IMR-90 (cell line): ENCODE results near the gene CENPP. TPM values are rescaled to one million over a fixed set of nuclear protein-coding genes. Genes with fewer than 3 reads are reported as not detected.

Source experiments
- ATAC-seq: fragments of 200-7000 bp; cut with Tn5 transposase; 2 replicates; pipeline ENCODE4 v1.9.1; 2020; ENCODE audit warnings: low read depth, mild to moderate bottlenecking, moderate library complexity
- BruUV-seq: library from RNA; stranded (reverse); fragments of 400-500 nt; replicated peaks from 2 replicates; lab custom pipeline; 2021; lab: Mats Ljungman, UMichigan
- CTCF ChIA-PET: fragments of 300-600 bp; formaldehyde crosslinking; extraction: SDS; loops from one replicate; lab custom pipeline; 2021; ENCODE audit warnings: antibody characterized with exemption; lab: Yijun Ruan, JAX
- POLR2A ChIA-PET: fragments of 300-600 bp; sonication (Branson Sonifier 250); formaldehyde crosslinking; loops from one replicate; lab custom pipeline; 2022; ENCODE audit warnings: antibody characterized with exemption; ENCODE audit not compliant: unreplicated experiment; lab: Charles Lee
- DNase-seq: peaks from one replicate; pipeline ENCODE4 v3.0.0; 2013
- H2AFZ ChIP-seq: replicated peaks from 2 replicates; pipeline ENCODE3; 2013; ENCODE audit warnings: low read length, mild to moderate bottlenecking; ENCODE audit not compliant: poor library complexity
- H2AK5ac ChIP-seq: 2 replicates; pipeline ENCODE4 v1.6.1; 2013; ENCODE audit warnings: low read depth, low read length, inconsistent platforms
- H2AK9ac ChIP-seq: replicated peaks from 2 replicates; pipeline ENCODE3; 2013; ENCODE audit warnings: mild to moderate bottlenecking, low read depth, low read length, moderate library complexity; ENCODE audit not compliant: poor library complexity
- H2BK120ac ChIP-seq: 2 replicates; pipeline ENCODE4 v1.6.1; 2013; ENCODE audit warnings: low read depth, low read length, inconsistent platforms
- H2BK15ac ChIP-seq: 3 replicates; pipeline ENCODE4 v1.6.1; 2013; ENCODE audit warnings: low read depth, low read length, inconsistent platforms
- H2BK20ac ChIP-seq: 2 replicates; pipeline ENCODE4 v1.6.1; 2013; ENCODE audit warnings: low read depth, mild to moderate bottlenecking, inconsistent platforms, low read length, moderate library complexity
- H2BK5ac ChIP-seq: 2 replicates; pipeline ENCODE4 v1.6.1; 2013; ENCODE audit warnings: mild to moderate bottlenecking, low read depth, low read length, inconsistent platforms; ENCODE audit not compliant: poor library complexity, severe bottlenecking
- H3K14ac ChIP-seq: replicated peaks from 2 replicates; pipeline ENCODE4 v1.6.1; 2013; ENCODE audit warnings: low read depth, low read length, inconsistent platforms
- H3K18ac ChIP-seq: 2 replicates; pipeline ENCODE4 v1.6.1; 2013; ENCODE audit warnings: low read depth, low read length, control low read depth
- H3K23ac ChIP-seq: 2 replicates; pipeline ENCODE4 v1.6.1; 2013; ENCODE audit warnings: low read depth, low read length, inconsistent platforms
- H3K27ac ChIP-seq: 2 replicates; pipeline ENCODE4 v1.5.1; 2013; ENCODE audit warnings: mild to moderate bottlenecking, control low read depth, low read length; ENCODE audit not compliant: insufficient read depth
- H3K27me3 ChIP-seq: 2 replicates; pipeline ENCODE4 v1.6.1; 2013; ENCODE audit warnings: low read length; ENCODE audit not compliant: control insufficient read depth, insufficient read depth
- H3K36me3 ChIP-seq: 2 replicates; pipeline ENCODE4 v1.6.1; 2013; ENCODE audit warnings: low read length, mixed read lengths; ENCODE audit not compliant: control insufficient read depth, insufficient read depth
- H3K4ac ChIP-seq: 2 replicates; pipeline ENCODE4 v1.6.1; 2013; ENCODE audit warnings: low read depth, low read length, inconsistent platforms
- H3K4me1 ChIP-seq: 2 replicates; pipeline ENCODE4 v1.6.1; 2013; ENCODE audit warnings: low read length, mixed read lengths; ENCODE audit not compliant: control insufficient read depth, insufficient read depth
- H3K4me2 ChIP-seq: 2 replicates; pipeline ENCODE4 v1.6.1; 2013; ENCODE audit warnings: low read depth, mild to moderate bottlenecking, control low read depth, low read length, moderate library complexity
- H3K4me3 ChIP-seq: 2 replicates; pipeline ENCODE4 v1.5.1; 2013; ENCODE audit warnings: low read depth, mild to moderate bottlenecking, control low read depth, low read length, moderate library complexity; ENCODE audit not compliant: insufficient read depth
- H3K56ac ChIP-seq: 2 replicates; pipeline ENCODE4 v1.6.1; 2013; ENCODE audit warnings: low read length, inconsistent platforms; ENCODE audit not compliant: insufficient read depth; ENCODE audit errors: extremely low read depth
- H3K79me1 ChIP-seq, 2 experiments: 2 replicates each; pipeline ENCODE4 v1.6.1; 2013; ENCODE audit warnings: low read length in 2 of 2, inconsistent platforms in 1 of 2, low read depth in 1 of 2
- H3K9ac ChIP-seq: 2 replicates; pipeline ENCODE4 v1.6.1; 2013; ENCODE audit warnings: low read depth, low read length, control low read depth
- H3K9me1 ChIP-seq: 2 replicates; pipeline ENCODE4 v1.6.1; 2013; ENCODE audit warnings: low read length, inconsistent platforms; ENCODE audit not compliant: insufficient read depth
- H3K9me3 ChIP-seq: 2 replicates; pipeline ENCODE4 v1.6.1; 2013; ENCODE audit warnings: low read length; ENCODE audit not compliant: control insufficient read depth, insufficient read depth
- H4K20me1 ChIP-seq: 2 replicates; pipeline ENCODE4 v1.6.1; 2013; ENCODE audit warnings: low read length, inconsistent platforms; ENCODE audit not compliant: insufficient read depth
- H4K5ac ChIP-seq: 2 replicates; pipeline ENCODE4 v1.6.1; 2013; ENCODE audit warnings: mild to moderate bottlenecking, low read depth, low read length, control low read depth
- H4K8ac ChIP-seq, 2 experiments: 2 replicates each; pipeline ENCODE4 v1.6.1; 2013; ENCODE audit warnings: low read depth in 2 of 2, low read length in 2 of 2, control low read depth in 1 of 2, inconsistent platforms in 1 of 2
- H4K91ac ChIP-seq: 2 replicates; pipeline ENCODE4 v1.6.1; 2013; ENCODE audit warnings: low read depth, low read length, inconsistent platforms; ENCODE audit not compliant: insufficient read depth
- BHLHE40 ChIP-seq: fragments of 150-350 bp; IDR thresholded peaks from 2 replicates; pipeline ENCODE4 v1.6.1; 2016; ENCODE audit warnings: mild to moderate bottlenecking, low read depth, low read length
- CEBPB ChIP-seq: IDR thresholded peaks from 2 replicates; pipeline ENCODE4 v1.6.1; 2012; ENCODE audit warnings: low read depth, low read length, improper control_type of control experiment
- CHD1 ChIP-seq: IDR thresholded peaks from 2 replicates; pipeline ENCODE4 v1.6.1; 2012; ENCODE audit warnings: low read depth, low read length, improper control_type of control experiment
- FOS ChIP-seq: fragments of 150-350 bp; IDR thresholded peaks from 2 replicates; pipeline ENCODE4 v1.6.1; 2016; ENCODE audit warnings: low read depth, low read length
- MAFK ChIP-seq: IDR thresholded peaks from 2 replicates; pipeline ENCODE4 v1.6.1; 2012; ENCODE audit warnings: low read depth, low read length, improper control_type of control experiment
- MAZ ChIP-seq: IDR thresholded peaks from 2 replicates; pipeline ENCODE4 v1.6.1; 2012; ENCODE audit warnings: low read depth, mild to moderate bottlenecking, low read length, improper control_type of control experiment, moderate library complexity, borderline replicate concordance
- MXI1 ChIP-seq: IDR thresholded peaks from 2 replicates; pipeline ENCODE4 v1.6.1; 2012; ENCODE audit warnings: low read depth, mild to moderate bottlenecking, low read length, moderate library complexity, borderline replicate concordance
- NFE2L2 ChIP-seq: fragments of 150-350 bp; IDR thresholded peaks from 2 replicates; pipeline ENCODE4 v1.6.1; 2016; ENCODE audit warnings: low read depth, mild to moderate bottlenecking, low read length
- POLR2A ChIP-seq: IDR thresholded peaks from 2 replicates; pipeline ENCODE4 v1.6.1; 2012; ENCODE audit warnings: mild to moderate bottlenecking, low read depth, low read length
- RAD21 ChIP-seq: IDR thresholded peaks from 2 replicates; pipeline ENCODE4 v1.6.1; 2012; ENCODE audit warnings: low read length, improper control_type of control experiment
- RCOR1 ChIP-seq: IDR thresholded peaks from 2 replicates; pipeline ENCODE4 v1.6.1; 2012; ENCODE audit warnings: mild to moderate bottlenecking, low read length, improper control_type of control experiment; ENCODE audit not compliant: insufficient replicate concordance
- RFX5 ChIP-seq: IDR thresholded peaks from 2 replicates; pipeline ENCODE4 v1.8.0; 2012; ENCODE audit warnings: low read depth, mild to moderate bottlenecking, low read length, moderate library complexity
- WGBS, 2 experiments: methylation state at CpG; one replicate each; pipeline versions ENCODE4 v1.1.5 to v1.1.7; 2013; ENCODE audit warnings: missing lambda C conversion rate in 2 of 2; ENCODE audit not compliant: insufficient read length in 1 of 2; ENCODE audit errors: extremely low coverage in 2 of 2; 5-methylcytosine and 5-hydroxymethylcytosine counted together
- dilution Hi-C: fragments of 300-500 bp; cut with HindIII; formaldehyde crosslinking; loops from one replicate; pipeline ENCODE4 v1.14.3; 2018; ENCODE audit warnings: low sequenced_read_pairs; ENCODE audit not compliant: unreplicated experiment
- in situ Hi-C: fragments of 300-500 bp; cut with MboI; formaldehyde crosslinking; loops from 3 replicates; pipeline ENCODE4 v1.14.3; 2019; ENCODE audit warnings: low sequenced_read_pairs, inconsistent platforms, mixed read lengths
- intact Hi-C: fragments of 100-400 bp; cut with micrococcal nuclease; formaldehyde crosslinking; loops from 2 replicates; pipeline ENCODE4 v1.10.0; 2022
- polyA plus RNA-seq, 3 experiments: library from polyadenylated mRNA; depleted of rRNA; stranded (reverse); fragments of >200 nt; gene quantifications; 2 replicates each; pipeline ENCODE4 v1.2.3, GENCODE V29; 2012; ENCODE audit warnings: low replicate concordance in 1 of 3
- total RNA-seq: library from RNA; depleted of rRNA; stranded (reverse); fragments of >200 nt; gene quantifications from 2 replicates; pipeline ENCODE4 v1.2.3, GENCODE V29; 2012
- TF ChIP-seq, protein P1 (sequence below): fragments of 150-350 bp; IDR thresholded peaks from 2 replicates; pipeline ENCODE4 v1.6.1; 2017; ENCODE audit warnings: mild to moderate bottlenecking, antibody characterized with exemption, low read length, low read depth
- TF ChIP-seq, protein P2 (sequence below): fragments of 150-350 bp; IDR thresholded peaks from 2 replicates; pipeline ENCODE4 v1.6.1; 2016; ENCODE audit warnings: low read depth, mild to moderate bottlenecking, low read length, moderate library complexity, borderline replicate concordance
- TF ChIP-seq, protein P3 (sequence below): conservative IDR thresholded peaks from 2 replicates; pipeline ENCODE4 v1.5.1; 2012; ENCODE audit warnings: mild to moderate bottlenecking, low read depth, low read length, improper control_type of control experiment

The CENPP gene
- total and polyA plus RNA-seq, 2 of the 4 experiments (the other 2 are of a cell fraction) = 1.4 to 2.0 TPM

DNA sequence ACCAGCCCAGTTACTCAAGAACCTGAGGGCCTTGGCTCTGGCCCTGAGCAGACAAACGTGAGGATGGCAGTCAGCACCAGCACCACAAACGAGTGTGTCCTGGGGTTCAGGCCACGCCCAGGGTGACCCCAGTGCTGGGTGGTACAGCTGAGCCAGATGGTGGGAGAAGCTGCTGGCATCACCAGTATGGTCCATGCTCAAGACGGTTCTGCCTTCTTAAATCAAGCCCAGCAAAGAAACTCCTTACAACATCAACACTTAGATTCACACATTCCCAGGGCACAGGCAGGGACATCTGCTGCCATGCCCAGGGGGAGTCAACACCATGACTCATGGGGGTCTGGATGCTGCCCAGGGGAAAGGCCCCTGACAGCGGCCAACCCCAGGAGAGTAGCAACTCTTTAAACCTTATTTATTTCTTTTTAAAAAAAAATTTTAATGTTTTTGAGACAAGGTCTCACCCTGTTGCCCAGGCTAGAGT is 312.9 kb downstream of the CENPP start:
- 100% methylated on average over 1 of the region's 5 CpGs; no CpG with 5 or more reads in 1 of the 2 experiments for WGBS, 2 experiments
- TF ChIP-seq RAD21 = no peak
- TF ChIP-seq, protein P1, sequence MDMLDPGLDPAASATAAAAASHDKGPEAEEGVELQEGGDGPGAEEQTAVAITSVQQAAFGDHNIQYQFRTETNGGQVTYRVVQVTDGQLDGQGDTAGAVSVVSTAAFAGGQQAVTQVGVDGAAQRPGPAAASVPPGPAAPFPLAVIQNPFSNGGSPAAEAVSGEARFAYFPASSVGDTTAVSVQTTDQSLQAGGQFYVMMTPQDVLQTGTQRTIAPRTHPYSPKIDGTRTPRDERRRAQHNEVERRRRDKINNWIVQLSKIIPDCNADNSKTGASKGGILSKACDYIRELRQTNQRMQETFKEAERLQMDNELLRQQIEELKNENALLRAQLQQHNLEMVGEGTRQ = no peak
- TF ChIP-seq MAZ = no peak
- TF ChIP-seq MXI1 = no peak
- no peak for TF ChIP-seq RCOR1
- no peak for TF ChIP-seq CEBPB
- TF ChIP-seq, protein P2, sequence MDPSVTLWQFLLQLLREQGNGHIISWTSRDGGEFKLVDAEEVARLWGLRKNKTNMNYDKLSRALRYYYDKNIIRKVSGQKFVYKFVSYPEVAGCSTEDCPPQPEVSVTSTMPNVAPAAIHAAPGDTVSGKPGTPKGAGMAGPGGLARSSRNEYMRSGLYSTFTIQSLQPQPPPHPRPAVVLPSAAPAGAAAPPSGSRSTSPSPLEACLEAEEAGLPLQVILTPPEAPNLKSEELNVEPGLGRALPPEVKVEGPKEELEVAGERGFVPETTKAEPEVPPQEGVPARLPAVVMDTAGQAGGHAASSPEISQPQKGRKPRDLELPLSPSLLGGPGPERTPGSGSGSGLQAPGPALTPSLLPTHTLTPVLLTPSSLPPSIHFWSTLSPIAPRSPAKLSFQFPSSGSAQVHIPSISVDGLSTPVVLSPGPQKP = no peak
- no peak for TF ChIP-seq FOS
- TF ChIP-seq NFE2L2 = no peak
- TF ChIP-seq RFX5 = no peak
- no peak for TF ChIP-seq CHD1
- no peak for TF ChIP-seq POLR2A
- TF ChIP-seq MAFK = no peak
- TF ChIP-seq, protein P3, sequence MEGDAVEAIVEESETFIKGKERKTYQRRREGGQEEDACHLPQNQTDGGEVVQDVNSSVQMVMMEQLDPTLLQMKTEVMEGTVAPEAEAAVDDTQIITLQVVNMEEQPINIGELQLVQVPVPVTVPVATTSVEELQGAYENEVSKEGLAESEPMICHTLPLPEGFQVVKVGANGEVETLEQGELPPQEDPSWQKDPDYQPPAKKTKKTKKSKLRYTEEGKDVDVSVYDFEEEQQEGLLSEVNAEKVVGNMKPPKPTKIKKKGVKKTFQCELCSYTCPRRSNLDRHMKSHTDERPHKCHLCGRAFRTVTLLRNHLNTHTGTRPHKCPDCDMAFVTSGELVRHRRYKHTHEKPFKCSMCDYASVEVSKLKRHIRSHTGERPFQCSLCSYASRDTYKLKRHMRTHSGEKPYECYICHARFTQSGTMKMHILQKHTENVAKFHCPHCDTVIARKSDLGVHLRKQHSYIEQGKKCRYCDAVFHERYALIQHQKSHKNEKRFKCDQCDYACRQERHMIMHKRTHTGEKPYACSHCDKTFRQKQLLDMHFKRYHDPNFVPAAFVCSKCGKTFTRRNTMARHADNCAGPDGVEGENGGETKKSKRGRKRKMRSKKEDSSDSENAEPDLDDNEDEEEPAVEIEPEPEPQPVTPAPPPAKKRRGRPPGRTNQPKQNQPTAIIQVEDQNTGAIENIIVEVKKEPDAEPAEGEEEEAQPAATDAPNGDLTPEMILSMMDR = no peak
- TF ChIP-seq BHLHE40 = no peak
- dilution Hi-C loops (no loop called here), intact Hi-C loops (no loop called here), in situ Hi-C loops (loop anchor here (5.0 to 10.0 kb wide), 3 partner anchors 204 to 504 kb away; partner anchors contain the start of genes CENPP and NOL8)
- Histone ChIP-seq H4K8ac (no peak overlapping the region), H2AFZ (no peak overlapping the region), H3K4ac (no peak overlapping the region), H3K27me3 (no peaks in the 10 kb centered on the region), H2AK9ac (peak overlapping the region; percentile 46), H2BK20ac (no peak overlapping the region), H3K4me2 (no peak overlapping the region), H3K9me1 (peaks cover 3% of the 10 kb centered on the region; the same call in 1 of the 2 replicates), H2BK120ac (no peak overlapping the region), H3K79me1 (peaks cover 4 to 15% of the 10 kb centered on the region in 2 experiments), H3K4me3 (no peak overlapping the region), H3K4me1 (no peaks in the 10 kb centered on the region), H2AK5ac (no peak overlapping the region), H4K20me1 (no peaks in the 10 kb centered on the region), H3K9me3 (no peaks in the 10 kb centered on the region), H3K18ac (no peak overlapping the region), H3K14ac (no peak overlapping the region), H4K5ac (no peak overlapping the region), H2BK15ac (no peak overlapping the region), H3K9ac (no peak overlapping the region), H3K56ac (no peak overlapping the region), H2BK5ac (no peak overlapping the region), H3K36me3 (peaks cover 67% of the 10 kb centered on the region), H4K91ac (no peak overlapping the region), H3K23ac (no peak overlapping the region), H3K27ac (no peak overlapping the region)
- BruUV-seq = no TSS peak
- no peak for ATAC-seq
- DNase-seq = no peak
- POLR2A ChIA-PET = no interaction called here
- CTCF ChIA-PET = no interaction called here
